Measurements from ENCODE around the gene GNE. TPM values are rescaled to one million over a fixed set of nuclear protein-coding genes. Genes with fewer than 3 reads are reported as not detected.

Gene GNE
- total and polyA plus RNA-seq, 10 of the 15 experiments (the other 5 are each of a cell fraction or from before 2014, with no cell fraction given), result 4.1 to 13.6 (median 10.7) TPM

GRCh38 chr9:36213387-36213786 is 44.9 kb downstream of the GNE start:
- H3K9ac ChIP-seq (ENCODE audit: control insufficient read depth, insufficient read depth, low read length), result no peak overlapping the region
- H3K27me3 ChIP-seq (replicated peaks in 1 of 2; ENCODE audit: control insufficient read depth in 2 of 2, insufficient read depth in 2 of 2, low read length in 1 of 2), result no peaks in the 10 kb centered on the region
- intact Hi-C loops (cut with micrococcal nuclease; ENCODE audit: unreplicated experiment) (no loop called here), in situ Hi-C loops (cut with MboI) (no loop called here)
- TF ChIP-seq TCF7 (IDR thresholded peaks at IDR 0.05; ENCODE audit: borderline replicate concordance), result no peak
- no peak for TF ChIP-seq PKNOX1 (IDR thresholded peaks at IDR 0.05)
- TF ChIP-seq LARP7 (IDR thresholded peaks at IDR 0.05), result no peak
- no peak for TF ChIP-seq FOS (IDR thresholded peaks at IDR 0.05; ENCODE audit: borderline replicate concordance, extremely low read depth, insufficient read length)
- no peak for TF ChIP-seq YY1 (IDR thresholded peaks at IDR 0.05; ENCODE audit: low read depth, low read length)
- TF ChIP-seq SREBF1 (IDR thresholded peaks at IDR 0.05; ENCODE audit: low read length), result no peak
- TF ChIP-seq IKZF1 (conservative IDR thresholded peaks at IDR 0.05), result no peak
- no peak for TF ChIP-seq SPI1 (IDR thresholded peaks at IDR 0.05; ENCODE audit: borderline replicate concordance, insufficient read depth, low read depth, low read length)
- peaks cover 12% of the 10 kb centered on the region; the same call in 1 of the 2 replicates for H4K20me1 ChIP-seq (ENCODE audit: control insufficient read depth, insufficient read depth)
- DNase-seq (ENCODE audit: low read depth, low spot score) (no peak), ATAC-seq (no peak), FAIRE-seq (no peak)
- H2AFZ ChIP-seq (ENCODE audit: control insufficient read depth, low read depth, low read length), result no peak overlapping the region
- H3K36me3 ChIP-seq (ENCODE audit: control insufficient read depth in 2 of 2, insufficient read depth in 2 of 2, low read length in 1 of 2), result peaks cover 18 to 40% of the 10 kb centered on the region in 2 experiments
- H3K4me3 ChIP-seq, result no peak overlapping the region
- H3K27ac ChIP-seq (ENCODE audit: control insufficient read depth, insufficient read depth), result no peak overlapping the region
- no TSS peak for BruUV-seq (replicated peaks)
- CTCF ChIA-PET, result interaction anchor here (1.1 kb wide), 1 partner anchor 20 kb away, joined by 3 read pairs; no protein-coding TSS in a partner anchor
- H3K79me2 ChIP-seq (ENCODE audit: control insufficient read depth, insufficient read depth, low read length), result peaks cover 4% of the 10 kb centered on the region; the same call in 1 of the 2 replicates
- no peaks in the 10 kb centered on the region for H3K9me3 ChIP-seq (replicated peaks; ENCODE audit: control insufficient read depth, insufficient read depth, low read length)
- 100% methylated on average over 4 of the region's 4 CpGs for WGBS (ENCODE audit: insufficient coverage, insufficient replicate concordance, low lambda C conversion rate, missing lambda C conversion rate)
- POLR2A ChIA-PET, result no interaction called here
- SMC1A ChIA-PET (ENCODE audit: uncharacterized antibody, unreplicated experiment), result interaction anchor here (0.6 to 1.2 kb wide), 4 partner anchors 23 to 131 kb away, joined by 3 read pairs; no protein-coding TSS in a partner anchor
- H3K4me2 ChIP-seq (ENCODE audit: control insufficient read depth, insufficient read depth), result no peak overlapping the region
- no peaks in the 10 kb centered on the region for H3K4me1 ChIP-seq (ENCODE audit: control insufficient read depth, insufficient read depth, low read length)
- RAD21 ChIA-PET (ENCODE audit: unreplicated experiment), result no interaction called here

Data from GM12878 (cell line).